ENCODE data around the gene KAZALD1.
"Not testable (repeated sequence)": the region's sequence is repeated elsewhere in the genome, so short reads cannot be mapped to it uniquely, and the experiment has no call there.

The KAZALD1 gene

GRCh38 chr10:101030496-101031127 is 31.2 kb upstream of the KAZALD1 start:
- no peak for DNase-seq (ENCODE audit: low spot score)

GRCh38 chr10:101031128-101031795 is 30.5 kb upstream of the KAZALD1 start, which contains the start of the genes PDZD7 and SFXN3:
PDZD7 (minus strand) TSS chr10:101031129; CDS start chr10:101030219, 910 bp downstream.
SFXN3 (plus strand) TSS chr10:101031234; CDS start chr10:101034695, 3,461 bp downstream.
- DNase-seq (ENCODE audit: low spot score) = peak; percentile 96

DNA sequence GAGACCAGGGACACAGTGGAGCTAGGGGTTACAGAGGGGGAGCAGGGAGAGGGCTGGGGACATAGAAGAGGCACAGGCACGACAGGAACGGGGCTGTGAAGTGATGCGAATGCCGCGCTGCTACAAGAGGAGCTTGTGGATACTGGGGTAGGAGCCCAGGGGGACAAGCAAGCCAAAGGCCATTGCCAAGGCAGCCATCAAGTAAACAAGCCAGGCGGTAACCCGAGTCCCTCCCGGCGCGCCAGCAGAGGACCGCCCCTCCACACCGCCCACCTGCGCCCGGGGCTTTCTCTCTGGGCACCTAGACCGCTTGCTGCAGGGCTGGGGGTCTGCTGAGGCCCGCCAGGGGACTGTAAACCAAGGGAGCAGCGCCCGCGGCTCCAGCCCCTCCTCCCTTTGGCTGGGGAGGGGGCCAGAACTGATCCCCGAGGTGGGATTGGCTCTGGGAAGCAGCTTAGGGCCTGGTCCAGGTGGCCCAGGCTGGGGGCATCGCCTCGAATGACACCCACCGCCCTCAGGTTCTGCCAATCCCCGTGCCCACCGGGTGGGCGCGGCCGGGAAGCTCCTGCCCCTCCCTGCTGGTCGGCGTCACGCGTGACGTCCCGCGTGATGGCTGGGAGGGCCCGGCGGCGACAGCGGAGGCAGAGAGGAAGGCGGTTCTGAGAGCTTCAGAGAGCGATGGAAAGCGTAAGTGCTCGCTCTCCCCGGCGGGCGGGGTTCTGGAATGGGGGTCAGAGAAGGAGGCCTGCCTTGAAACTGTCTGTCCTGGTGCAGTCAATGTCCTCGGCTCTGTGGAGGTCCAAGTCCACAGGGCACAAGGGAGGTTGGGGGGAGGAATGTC is 29.8 kb upstream of the KAZALD1 start:
- DNase-seq (ENCODE audit: low spot score) = no peak

GRCh38 chr10:101032637-101033224 is 29.1 kb upstream of the KAZALD1 start:
- DNase-seq (ENCODE audit: low spot score) = no peak

GRCh38 chr10:101033276-101033675 is 28.5 kb upstream of the KAZALD1 start:
- DNase-seq (ENCODE audit: low spot score) = no peak

DNA sequence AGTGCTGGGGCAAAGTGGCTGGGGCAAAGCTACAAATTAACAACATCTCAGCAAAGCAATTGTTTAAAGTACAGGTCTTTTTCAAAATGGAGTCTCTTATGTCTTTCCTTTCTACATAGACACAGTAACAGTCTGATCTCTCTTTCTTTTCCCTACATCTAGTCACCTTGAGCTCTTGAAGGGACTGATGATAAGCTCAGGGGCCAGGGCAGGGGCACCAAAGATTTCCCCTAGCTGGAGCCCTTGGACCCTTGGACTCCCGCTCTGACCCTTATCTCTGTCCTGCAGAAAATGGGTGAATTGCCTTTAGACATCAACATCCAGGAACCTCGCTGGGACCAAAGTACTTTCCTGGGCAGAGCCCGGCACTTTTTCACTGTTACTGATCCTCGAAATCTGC is 27.4 kb upstream of the KAZALD1 start:
- not testable (repeated sequence) for DNase-seq (ENCODE audit: low spot score)

DNA sequence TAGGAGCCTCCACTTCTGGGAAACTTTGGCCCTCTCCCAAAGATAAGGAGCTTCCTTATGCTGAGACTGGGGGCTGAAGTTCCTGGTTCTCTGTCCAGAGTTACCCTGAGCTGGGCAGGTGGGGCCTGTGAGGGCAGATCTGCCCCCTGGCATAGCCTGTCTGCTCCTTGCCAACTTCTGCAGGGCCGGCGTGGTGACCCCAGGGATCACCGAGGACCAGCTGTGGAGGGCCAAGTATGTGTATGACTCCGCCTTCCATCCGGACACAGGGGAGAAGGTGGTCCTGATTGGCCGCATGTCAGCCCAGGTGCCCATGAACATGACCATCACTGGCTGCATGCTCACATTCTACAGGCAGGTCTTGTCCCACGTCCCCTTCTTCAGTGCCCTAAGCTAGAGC is 26.5 kb upstream of the KAZALD1 start:
- DNase-seq (ENCODE audit: low spot score) = no peak

- DNase-seq (ENCODE audit: low spot score) = no peak
Observed at GRCh38 chr10:101035916-101036702, 25.7 kb upstream of the KAZALD1 start.

GRCh38 chr10:101036726-101037125 is 25.1 kb upstream of the KAZALD1 start:
- no peak for DNase-seq (ENCODE audit: low spot score)

GRCh38 chr10:101038484-101038883 is 23.3 kb upstream of the KAZALD1 start:
- no peak for DNase-seq (ENCODE audit: low spot score)

DNA sequence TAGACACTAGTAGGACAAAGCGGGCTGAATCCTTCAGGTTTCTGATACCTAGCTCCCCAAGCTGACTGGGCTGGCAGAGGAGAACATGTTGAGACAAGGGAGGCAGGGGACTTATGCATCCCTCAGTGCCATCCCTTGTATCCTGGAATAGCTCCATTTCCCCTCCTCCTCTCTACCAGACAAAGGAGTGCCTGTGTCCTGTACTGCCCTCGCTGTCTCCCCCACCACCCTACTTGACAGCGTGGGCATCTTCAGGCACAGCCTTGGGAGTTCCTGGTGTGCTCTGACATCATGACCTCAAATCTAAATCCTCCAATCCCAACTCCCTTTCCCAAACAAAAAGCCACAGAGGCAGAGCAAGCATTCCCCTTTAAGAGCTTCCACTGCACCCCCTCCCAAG is 21.7 kb upstream of the KAZALD1 start:
- no peak for DNase-seq (ENCODE audit: low spot score)

DNA sequence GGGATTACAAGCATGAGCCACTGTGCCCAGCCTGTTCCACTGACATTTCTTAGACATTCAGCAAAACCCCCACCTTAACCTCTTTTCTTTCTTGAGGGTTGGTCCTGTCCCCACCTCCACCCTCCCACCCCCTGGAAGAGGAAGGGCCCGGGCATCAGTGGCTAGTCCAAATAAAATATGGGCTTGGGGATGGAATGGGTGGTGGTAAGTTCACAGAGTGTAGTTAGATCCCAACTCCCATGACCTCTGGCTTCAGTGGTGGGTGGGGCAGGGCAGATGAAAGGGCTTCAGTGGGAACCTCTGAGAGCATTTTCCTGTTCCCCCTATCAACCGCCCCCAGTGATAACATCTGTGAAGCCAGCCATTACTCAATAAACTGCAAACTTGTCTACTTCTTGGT is 20.9 kb upstream of the KAZALD1 start:
- no peak for DNase-seq (ENCODE audit: low spot score)

DNA sequence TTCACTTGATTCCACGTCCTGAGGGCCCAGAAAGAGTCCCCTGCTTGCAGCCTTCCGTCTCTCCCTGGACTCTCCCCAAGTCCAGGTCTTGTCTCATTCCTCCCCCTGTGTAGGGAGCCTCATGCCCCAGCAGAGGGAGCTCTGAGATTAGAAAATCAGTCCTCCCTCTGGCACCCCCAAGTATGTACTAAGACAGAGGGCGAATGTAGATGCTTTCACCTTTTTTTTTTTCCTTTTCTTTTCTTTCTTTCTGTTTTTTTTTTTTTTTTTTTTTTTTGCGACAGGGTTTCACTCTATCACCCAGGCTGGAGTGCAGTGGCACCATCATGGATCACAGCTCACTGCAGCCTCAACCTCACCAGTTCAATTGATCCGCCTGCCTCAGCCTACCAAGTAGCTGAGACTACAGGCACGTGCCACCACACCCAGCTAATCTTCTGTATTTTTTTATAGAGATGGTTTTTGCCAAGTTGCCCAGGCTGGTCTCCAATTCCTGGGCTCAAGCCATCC is 20.5 kb upstream of the KAZALD1 start:
- peak; percentile 81 for DNase-seq (ENCODE audit: low spot score)

GRCh38 chr10:101042118-101042517 is 19.7 kb upstream of the KAZALD1 start:
- DNase-seq (ENCODE audit: low spot score) = no peak

DNA sequence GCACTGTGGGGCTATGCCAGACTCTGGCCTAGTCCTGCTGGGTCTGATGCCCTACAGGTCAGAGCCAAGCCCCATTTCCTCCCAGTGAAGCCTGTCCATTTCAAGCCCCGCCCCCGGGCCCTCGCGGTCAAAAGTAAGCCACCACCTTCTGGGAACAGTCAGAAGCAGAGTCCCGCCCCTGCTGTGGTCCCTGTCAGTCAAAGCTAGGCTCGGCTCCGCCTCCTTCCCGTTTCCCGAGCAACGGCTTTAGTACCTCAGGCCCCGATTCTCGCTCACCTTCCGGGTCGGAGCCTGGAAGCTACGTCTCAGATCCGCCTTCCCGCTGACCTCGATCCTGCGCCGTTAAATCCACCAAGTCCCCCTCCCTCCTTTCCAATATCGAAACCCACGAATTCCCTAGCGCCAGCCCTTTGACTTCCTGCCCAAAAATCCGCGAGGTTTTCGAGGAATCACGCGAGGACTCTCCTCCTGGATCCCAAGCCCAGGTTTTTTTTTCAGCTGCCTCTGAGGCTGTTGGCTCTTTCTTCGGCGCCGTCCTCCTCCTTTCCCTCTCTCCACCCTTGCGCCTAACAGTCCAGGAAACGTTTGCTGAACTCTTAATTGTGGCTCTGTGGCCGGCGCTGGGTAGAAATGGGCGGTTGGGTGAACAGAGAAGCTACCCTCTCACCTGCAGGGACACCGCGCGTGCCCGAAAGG is 19.0 kb upstream of the KAZALD1 start:
- peak; percentile 85 for DNase-seq (ENCODE audit: low spot score)

- DNase-seq (ENCODE audit: low spot score) = no peak
Observed at GRCh38 chr10:101043363-101043707, 18.5 kb upstream of the KAZALD1 start.

DNA sequence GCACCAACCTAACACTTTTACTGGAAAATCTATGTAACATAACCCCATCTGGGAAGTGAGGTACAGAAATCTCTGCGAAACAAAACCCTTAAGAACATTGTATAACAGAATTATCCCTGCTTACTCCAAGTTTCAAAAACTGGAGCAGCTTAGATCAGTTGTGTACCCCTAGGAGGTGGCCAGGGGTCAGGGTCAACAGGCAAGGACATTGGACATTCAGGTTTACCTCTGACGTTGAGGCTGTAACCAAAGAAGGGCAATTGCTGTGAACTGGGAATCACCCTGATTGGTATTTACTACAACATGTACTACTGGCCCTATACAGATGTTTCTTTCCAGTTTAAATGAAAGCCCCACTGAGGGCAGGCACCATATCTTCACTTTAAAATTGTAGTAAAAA is 17.7 kb upstream of the KAZALD1 start:
- DNase-seq (ENCODE audit: low spot score) = no peak

- DNase-seq (ENCODE audit: low spot score) = no peak
Observed at GRCh38 chr10:101046332-101047238, 15.2 kb upstream of the KAZALD1 start.

- no peak for DNase-seq (ENCODE audit: low spot score)
Observed at GRCh38 chr10:101047268-101047667, 14.5 kb upstream of the KAZALD1 start.
